HG03439 (cell line): ENCODE results near the gene KDELR3.

Source experiments
- ATAC-seq: cut with Tn5 transposase; IDR thresholded peaks from one replicate; pipeline ENCODE4 v1.9.1; 2021; ENCODE audit warnings: mild to moderate bottlenecking, moderate library complexity; ENCODE audit not compliant: unreplicated experiment

The KDELR3 gene

DNA sequence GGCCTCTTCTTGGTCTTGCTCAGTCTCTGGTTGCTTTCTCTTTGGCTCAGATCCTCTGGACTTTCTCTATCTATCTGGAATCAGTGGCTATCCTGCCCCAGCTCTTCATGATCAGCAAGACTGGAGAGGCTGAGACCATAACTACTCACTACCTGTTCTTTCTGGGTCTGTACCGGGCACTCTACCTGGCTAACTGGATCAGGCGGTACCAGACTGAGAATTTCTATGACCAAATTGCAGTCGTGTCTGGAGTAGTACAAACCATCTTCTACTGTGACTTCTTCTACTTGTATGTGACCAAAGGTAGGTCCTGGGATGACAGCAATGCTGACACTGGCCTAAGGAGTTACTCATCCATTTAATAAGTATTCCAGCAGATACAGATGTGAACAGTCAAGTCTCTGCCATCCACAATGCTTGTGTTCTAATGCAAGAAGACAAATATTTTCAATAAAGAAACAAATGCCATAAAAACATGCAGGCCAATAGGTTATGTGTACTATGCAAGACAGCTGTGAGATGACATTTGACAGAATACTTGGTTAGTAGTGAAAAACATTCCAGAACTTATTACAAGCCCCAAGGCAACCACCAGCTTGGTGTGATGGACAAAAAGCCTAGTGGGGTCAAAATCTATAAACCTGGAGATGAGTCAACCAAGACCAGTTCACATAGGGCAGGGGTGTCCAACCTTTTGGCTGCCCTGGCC lies 13.4 kb downstream of the KDELR3 start:
- ATAC-seq = no peak

DNA sequence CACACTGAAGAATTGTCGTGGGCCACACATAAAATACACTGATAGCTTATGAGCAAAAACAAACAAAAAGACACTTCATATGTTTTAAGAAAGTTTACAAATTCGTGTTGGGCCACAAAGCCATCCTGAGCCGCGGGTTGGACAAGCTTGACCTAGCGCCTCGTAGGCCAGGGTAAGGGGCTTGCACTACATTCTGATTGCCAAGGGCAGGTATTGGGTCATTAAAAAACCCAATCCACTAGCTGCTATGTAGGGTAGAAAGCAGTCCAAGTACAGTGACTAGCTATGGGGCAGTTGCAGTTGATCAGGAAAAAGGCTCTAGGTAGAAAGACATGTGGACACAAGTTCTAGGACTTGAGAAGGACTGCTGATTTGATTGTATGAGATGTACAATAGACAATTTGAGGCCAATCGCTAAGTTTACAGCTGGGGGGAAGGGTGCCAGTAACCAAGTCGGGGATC lies 14.0 kb downstream of the KDELR3 start:
- no peak for ATAC-seq

DNA sequence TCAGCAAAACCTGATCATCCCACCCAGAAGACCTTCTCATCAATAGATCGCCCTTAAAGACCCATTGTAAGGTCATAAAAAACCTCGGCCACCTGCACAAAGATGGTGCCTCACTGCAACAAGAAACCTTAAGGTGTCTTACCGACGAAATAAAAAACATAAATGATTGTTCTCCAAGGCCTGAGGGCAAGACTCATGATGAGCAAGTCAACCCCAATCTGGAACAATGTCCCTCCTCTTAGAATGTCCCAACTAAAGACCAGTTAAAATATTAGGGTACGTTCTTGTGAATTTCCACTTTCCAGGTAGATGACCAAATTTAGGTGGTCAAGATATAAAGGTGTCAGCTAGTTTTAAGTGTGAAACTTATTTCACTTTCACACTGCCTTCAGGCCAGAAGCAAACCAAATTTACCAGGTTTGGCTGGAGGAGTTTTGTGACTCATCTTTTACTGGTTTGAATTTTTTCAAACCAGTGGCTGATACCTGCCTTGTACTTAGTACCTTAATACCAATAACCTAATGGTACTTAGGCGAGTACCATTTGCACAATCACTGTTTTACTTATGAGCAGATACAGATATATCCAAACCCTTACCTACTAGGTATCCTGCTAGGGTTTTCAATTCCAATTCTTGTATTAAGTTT lies 14.9 kb downstream of the KDELR3 start:
- no peak for ATAC-seq

DNA sequence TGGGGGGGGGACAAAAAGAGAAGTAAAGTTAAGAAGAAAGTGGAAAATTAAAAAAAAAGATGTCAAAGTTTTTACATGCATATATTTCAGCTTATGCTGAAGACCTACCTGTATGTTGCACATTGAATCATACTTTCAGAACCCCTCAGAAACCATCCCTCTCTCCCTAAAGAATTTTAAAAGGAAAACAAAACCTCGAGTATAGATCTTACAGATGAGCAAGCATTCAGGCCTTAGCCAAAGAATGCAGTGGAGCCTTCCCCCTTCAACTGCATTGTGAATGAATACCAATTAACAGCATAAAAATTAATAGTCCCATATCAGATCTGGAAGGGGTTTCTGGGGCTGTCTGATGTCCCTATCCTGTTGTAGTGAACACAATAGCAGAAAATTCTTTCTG lies 16.3 kb downstream of the KDELR3 start:
- ATAC-seq = no peak

DNA sequence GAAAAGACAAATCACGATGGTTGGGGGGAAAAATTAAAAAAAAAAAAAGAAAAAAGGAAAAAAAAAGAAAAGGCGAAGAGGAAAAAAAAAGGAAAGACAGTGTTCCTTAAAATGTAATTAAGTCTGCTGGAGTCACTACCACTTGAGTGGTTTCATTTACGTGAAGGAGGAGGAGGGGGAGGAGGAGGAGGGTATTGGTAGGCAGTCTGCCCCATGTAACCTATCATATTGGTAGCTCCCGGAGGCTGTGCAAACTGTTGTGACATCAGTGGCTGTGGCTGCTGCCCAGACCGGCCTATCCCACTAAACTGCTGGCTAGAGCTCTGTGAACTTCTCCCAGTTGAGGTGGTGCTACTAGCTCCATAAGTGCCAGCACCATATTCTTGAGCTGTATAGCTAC lies 17.9 kb downstream of the KDELR3 start:
- no peak for ATAC-seq

DNA sequence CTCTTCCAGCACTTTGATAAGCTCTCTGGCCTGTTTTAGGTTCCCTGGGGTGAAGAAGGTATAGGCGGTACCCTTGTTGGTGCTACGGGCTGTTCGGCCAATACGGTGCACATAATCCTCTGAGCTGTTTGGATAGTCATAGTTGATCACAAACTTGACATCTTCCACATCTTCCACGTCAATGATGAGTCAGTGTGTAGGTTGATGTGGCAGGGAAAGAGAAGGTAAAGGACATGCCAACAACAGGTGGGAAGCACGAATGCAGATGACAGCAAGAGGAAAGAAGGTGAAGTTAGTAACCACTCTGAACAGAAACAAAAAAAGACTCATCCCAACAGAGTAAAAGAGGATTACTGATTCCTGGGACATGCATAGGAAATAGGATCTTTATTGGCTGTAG lies 20.1 kb downstream of the KDELR3 start:
- ATAC-seq = no peak

DNA sequence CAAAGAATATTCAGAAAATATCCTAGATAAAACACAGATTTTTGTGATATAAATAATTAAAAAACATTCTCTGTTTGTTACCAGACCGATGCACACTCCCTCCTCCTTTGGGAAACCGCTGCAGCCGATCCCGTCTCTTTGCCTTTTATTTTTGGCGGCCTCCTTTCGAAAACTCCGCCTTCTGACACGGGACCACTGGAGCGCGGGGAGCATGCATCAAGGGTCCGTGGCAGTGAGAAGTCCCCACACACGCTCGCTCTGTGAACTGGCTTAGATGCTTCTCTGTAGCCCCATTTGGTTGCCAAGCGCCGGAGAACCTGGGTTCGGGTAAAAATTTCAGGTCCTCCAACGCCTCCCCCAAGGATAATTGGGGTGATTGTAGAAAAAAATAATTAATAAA lies 21.2 kb downstream of the KDELR3 start:
- no peak for ATAC-seq

DNA sequence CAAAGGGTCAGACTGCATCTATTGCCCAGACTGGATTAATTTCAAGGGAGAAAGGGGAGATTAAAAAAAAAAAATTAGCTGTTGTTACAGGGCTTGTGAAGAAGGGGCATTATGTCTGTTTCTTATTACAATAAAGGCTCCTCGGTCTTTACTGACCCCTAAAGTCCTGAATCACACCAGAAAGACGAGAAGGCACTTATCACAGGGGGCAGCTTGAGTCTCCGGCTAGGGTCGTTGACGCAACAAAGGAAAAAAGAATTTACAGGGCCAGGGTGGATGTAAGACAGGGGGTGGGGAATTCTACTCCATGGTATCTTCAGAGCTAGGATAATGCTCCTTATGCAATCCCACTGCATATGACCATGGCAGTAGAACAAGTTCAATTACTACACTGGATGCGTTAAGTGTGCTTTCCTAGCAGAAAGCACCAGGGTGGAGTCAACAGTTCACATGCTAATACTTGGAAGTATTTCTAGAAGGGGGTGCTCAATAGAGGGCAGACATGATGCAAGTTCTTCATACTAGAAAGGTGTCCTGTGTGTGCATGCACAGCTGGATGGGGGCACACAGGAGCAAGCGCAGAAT lies 21.8 kb downstream of the KDELR3 start:
- ATAC-seq = no peak

DNA sequence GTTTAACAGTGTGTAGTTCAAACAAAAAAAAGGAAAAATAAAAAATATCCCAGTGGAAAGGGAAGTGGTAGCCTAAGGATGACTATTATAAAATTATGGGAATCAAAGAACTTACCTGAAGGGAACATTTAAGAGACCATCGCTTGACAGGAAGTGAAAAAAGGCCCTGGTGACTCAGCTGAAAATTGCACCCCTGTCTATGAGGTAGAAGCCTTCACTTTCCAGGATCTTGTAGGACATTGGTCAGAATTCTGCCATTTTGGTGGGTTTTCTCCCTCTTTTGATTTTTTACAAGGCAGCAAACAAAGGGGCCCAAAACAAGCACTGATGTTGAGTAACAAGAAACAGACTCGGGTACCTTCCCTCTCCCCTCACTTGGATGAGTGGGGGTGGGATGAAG lies 22.6 kb downstream of the KDELR3 start:
- ATAC-seq = no peak

DNA sequence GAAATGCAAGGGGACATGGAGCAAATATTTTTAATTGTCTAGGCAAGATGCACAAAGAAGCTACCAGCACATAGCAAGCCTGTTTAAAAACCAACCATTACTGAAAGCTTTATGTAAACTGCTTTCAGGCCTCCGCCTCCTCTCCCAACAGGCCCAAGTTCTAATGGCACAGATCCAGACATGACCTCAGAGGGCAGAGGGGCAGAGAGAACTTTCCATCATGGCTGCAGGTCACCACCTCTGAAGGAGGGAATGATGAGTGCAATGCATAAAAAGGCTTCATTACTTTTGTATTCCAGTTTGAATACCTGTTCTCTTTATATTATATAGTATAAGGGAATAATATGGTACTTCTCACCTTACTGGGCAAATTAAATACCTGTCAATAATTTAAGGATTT lies 23.0 kb downstream of the KDELR3 start:
- ATAC-seq = no peak

DNA sequence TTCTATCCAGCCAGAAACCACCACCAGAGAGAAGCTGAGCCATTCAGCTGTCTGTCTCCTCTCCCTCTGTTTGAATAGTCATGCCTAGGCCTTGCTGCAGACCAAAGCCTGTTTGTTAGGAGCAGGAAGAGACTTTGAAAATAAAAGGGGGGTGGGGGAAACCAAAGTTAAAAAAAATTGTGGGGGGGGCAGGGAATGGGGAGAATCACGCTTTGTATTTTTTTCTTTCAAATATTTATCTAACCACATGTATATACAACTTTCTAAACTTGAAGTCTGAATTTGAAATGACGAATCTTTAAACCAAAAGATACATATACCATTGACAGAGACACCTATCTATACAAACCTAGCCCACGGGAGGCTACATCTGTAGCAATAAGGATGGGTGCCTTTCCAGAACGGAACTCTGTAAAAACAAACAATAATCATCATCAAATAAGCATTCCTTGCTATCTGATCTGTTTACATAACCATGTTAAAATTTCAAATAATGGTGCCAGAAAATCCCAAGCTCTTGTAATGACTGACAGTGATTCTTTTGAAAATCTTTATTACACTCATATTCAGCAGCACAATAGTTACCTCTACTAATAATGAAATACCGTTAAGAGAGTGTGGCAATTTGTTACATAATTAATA lies 23.9 kb downstream of the KDELR3 start:
- ATAC-seq = no peak

DNA sequence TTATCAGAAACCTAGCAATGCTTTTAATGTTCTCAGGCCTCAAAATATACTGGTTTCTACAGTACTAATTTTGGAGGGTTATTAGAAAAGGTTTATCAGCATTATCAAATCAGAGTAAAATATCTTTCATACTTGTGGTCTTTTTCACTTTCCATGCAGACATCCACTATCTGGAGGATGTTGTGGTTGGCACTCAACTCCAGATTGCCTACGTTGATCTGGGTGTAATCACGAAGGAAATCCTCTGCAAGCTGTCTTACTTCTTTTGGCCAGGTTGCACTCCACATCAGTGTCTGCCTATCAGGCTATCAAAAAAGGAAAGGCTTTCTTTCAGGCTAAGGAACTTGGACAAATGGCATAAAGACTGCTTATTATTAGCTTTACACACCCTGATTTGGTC lies 26.6 kb downstream of the KDELR3 start:
- ATAC-seq = no peak

DNA sequence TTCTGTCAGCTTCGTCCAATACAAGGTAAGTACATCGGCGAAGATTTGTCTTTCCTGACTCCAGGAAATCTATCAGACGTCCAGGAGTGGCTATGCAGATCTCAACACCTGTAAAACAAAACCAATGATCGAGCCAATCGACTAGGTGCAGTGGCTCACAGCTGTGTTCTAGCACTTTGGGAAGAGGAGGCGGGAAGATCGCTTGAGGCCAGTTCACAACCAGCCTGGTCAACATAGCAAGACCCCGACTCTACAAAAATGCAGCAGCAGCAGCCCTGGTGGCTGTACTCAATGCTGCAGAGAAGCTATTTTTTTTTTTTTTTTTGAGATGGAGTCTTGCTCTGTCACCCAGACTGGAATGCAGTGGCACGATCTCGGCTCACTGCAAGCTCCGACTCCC lies 27.0 kb downstream of the KDELR3 start:
- no peak for ATAC-seq

DNA sequence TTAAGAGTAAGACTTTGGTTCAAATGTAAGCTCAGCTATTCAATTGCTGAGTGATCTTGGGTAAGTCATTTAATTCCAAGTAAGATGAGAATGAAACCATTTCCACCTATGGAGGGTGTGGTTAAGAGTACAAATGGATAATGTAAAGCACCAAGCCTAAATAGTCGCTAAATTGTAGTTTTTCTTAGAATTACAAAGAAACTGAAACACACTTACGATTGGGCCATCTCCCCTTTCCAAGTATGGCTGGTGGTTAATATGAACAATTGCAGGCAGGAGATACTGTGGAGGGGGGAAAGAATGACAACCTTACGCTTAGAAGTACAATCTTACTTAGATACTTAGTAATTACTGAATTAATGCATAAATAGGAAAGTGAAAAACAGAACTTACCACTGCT lies 30.0 kb downstream of the KDELR3 start:
- no peak for ATAC-seq

DNA sequence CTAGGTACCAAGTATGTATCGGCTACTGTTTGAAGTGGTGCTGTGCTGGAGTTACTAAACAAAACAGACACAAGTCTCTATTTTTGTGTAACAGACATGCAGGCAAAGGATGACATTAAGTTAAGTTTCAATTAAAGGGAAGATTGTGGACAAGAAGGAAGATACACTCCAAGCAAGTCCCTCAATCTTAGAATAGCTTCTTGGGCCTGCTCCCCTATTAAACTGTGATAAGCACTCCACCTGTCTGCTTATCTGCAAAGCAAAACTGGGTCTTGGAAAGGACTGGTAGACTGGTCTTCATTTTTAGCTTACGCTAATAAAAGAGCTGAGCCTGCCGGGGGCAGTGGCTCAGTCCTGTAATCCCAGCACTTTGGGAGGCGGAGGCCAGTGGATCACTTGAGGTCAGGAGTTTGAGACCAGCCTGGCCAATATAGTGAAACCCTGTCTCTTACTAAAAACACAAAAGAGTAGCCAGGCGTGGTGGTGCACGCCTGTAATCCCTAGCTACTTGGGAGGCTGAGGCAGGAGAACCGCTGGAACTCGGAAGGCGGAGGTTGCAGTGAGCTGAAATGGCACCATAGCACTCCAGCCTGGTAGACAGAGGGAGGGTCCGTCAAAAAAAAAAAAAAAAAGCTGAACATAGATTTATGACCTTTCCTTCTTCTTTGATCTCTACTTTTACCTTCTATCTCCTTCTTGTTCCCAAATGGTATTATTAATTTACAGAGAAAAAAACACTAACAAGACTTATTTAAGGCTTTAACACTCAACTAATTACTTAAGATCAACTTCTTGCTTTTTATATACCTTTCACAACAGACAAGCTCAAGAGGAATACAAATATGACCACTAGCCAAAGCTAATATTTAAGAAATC lies 34.1 kb downstream of the KDELR3 start:
- ATAC-seq = no peak

DNA sequence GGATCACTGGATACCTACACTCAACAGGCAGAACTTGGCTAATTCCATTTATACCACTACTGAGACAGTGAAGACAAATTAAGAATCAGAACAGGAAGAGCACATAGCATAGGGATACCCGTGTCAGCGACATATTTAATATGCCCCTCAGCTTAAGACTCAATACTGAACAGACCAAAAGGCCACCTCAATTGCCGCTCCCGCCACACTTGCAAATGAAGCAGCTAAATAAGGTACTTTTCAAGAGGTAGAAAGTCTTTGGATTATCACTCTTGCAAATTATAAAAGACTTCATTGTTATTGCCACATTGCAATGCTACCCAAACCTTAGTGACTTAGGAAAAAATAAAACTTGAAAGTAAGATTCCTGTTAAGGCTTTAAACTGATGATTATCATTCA lies 35.1 kb downstream of the KDELR3 start:
- ATAC-seq = no peak

DNA sequence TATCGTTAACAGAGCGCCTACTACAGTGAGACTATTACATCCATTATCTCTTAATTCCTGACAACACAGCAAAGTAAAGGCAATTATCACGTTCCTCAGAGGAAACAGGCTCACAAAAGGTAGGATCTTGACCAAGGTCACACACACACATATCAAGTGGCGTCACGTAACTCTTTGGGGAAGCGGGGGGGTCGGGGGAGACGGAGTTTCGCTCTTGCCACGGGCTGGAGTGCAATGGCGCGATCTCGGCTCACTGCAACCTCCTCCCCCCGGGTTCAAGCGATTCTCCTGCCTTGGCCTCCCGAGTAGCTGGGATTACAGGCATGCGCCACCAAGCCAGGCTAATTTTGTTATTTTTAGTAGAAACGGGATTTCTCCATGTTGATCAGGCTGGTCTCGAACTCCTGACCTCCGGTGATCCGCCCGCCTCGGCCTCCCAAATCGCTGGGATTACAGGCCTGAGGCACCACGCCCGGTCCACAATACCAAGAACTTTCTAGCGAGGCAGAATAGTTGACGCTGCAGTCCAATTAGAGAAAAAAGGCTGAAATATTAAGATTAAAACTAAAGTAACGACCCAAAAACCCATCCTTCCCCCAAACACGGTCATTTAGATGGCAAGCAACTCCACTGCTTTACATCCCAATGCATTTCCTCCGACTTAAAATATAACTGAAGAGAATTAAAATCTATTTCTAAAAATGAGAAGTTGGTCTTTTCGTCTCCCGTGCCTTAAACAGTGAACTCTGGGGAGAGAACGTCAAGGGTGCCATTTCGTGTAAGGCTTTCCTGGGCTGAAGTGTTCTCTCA lies 37.0 kb downstream of the KDELR3 start:
- no peak for ATAC-seq

DNA sequence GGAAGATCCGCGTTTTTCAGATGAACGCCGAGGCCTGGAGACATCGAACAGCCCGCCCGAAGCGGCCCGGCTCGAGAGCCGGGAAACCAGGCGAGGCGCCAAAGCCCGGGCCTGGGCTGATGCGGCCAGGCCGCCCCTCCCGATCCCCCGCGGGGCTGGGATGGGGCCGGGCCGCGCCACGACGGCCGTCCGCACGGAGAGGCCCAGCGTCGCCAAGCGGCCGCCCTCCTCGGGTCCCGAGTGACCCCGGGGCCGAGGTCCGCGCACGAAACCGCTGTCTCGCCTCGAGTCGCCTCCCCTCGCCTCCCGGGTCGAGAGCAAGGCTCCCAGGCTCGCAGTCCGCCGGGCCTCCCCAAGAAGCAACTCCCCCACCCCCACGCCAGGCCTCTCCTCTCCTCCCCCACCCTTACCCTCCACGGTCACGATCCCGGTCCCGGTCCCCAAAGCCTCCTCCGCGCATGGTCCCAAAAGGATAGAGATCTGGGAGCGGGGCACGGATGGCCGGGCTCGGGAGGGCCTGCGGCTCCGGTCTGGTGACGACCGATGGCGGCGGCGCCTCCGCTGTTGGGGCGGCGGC lies 37.7 kb downstream of the KDELR3 start:
- peak; percentile 22 for ATAC-seq

DNA sequence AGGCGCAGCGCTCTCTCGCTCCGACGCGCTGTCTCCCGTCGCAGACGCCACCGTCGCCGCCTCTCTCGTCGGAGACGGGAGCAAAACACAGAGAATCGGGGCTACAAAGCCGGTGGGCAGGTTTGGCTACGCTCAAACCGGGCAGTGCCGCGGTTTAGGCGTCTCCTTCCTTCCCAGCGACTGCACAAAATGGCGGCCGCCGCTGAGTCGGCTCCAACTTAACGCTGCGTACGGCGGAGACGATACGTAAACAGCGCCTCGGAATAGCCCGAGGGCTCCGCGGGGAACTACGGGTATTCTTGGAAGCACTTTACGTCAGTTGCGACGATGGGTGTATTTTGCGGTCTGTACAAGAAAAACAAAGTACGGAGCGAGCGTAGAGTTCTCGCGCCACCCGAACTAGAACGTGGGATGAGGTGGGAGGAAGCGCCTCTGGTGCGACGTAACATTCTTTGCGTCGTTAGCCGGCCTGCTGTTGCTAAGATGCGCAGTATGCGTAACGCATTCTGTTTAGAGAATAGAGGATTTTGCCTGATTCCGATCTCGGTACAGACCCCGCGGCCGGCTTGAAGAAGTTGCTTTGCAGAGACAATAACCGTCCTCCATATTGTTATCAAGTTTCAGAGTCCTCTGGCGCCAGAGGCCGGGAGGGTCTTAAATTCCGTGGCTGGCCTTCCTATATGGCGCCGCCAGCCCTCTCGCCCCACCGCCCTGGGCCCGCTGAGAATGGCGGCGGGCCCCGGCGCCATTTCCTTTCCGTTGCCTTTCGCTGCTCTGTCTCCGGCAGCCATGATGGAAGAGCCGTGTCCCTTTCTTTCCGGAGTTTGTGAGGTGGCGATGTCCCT lies 38.4 kb downstream of the KDELR3 start, which contains the start of gene DDX17:
TSS of gene DDX17 (minus strand) at position 194 of the 845 bp plus-strand sequence.
- ATAC-seq = peak; percentile 88
